ENCODE data around the gene GRAPL.
"Not testable (repeated sequence)": the region's sequence is repeated elsewhere in the genome, so short reads cannot be mapped to it uniquely, and the experiment has no call there.

DNA sequence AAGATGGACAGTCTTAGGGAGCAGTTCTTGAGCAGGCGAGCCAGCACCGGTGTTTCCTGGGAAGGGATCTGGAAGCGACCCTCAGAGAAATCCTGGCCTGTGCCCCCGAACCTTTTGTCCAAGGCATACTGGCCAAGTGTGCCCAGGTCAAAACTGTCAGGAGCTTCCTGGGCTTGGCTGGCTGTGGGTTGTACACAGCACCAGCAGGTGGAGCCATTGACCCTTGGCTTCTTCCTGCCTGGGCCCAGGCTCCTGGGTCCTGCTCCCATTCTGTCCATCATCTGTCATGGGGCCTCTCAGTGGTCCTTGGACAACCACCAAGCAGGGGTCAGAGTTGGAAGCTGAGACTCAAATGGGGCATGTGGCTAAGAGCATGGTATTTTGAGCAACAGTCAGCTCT is 15.0 kb downstream of the GRAPL start:
- TF ChIP-seq CTCF (IDR thresholded peaks at IDR 0.05; ENCODE audit: low read depth, low read length, missing input control); HNF4G (IDR thresholded peaks at IDR 0.05); JUND (IDR thresholded peaks at IDR 0.05); TAF1 (conservative IDR thresholded peaks at IDR 0.05): not testable (repeated sequence)
- TF ChIP-seq, protein P1, sequence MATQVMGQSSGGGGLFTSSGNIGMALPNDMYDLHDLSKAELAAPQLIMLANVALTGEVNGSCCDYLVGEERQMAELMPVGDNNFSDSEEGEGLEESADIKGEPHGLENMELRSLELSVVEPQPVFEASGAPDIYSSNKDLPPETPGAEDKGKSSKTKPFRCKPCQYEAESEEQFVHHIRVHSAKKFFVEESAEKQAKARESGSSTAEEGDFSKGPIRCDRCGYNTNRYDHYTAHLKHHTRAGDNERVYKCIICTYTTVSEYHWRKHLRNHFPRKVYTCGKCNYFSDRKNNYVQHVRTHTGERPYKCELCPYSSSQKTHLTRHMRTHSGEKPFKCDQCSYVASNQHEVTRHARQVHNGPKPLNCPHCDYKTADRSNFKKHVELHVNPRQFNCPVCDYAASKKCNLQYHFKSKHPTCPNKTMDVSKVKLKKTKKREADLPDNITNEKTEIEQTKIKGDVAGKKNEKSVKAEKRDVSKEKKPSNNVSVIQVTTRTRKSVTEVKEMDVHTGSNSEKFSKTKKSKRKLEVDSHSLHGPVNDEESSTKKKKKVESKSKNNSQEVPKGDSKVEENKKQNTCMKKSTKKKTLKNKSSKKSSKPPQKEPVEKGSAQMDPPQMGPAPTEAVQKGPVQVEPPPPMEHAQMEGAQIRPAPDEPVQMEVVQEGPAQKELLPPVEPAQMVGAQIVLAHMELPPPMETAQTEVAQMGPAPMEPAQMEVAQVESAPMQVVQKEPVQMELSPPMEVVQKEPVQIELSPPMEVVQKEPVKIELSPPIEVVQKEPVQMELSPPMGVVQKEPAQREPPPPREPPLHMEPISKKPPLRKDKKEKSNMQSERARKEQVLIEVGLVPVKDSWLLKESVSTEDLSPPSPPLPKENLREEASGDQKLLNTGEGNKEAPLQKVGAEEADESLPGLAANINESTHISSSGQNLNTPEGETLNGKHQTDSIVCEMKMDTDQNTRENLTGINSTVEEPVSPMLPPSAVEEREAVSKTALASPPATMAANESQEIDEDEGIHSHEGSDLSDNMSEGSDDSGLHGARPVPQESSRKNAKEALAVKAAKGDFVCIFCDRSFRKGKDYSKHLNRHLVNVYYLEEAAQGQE (IDR thresholded peaks at IDR 0.05): not testable (repeated sequence)
